SU-DHL-6 (cell line): ENCODE results near the gene PTPRE.

Experiments
- H2AFZ ChIP-seq: fragments of 200-600 bp; sonication (generic); 2 replicates; pipeline ENCODE4 v1.6.1; 2014; ENCODE audit warnings: low read depth, mild to moderate bottlenecking, moderate library complexity, mixed read lengths, antibody characterized with exemption, low read length; ENCODE audit not compliant: severe bottlenecking
- H3F3A ChIP-seq: fragments of 200-600 bp; shearing (Covaris generic); 2 replicates; pipeline ENCODE4 v1.6.0; 2016; ENCODE audit warnings: antibody characterized with exemption, mild to moderate bottlenecking; ENCODE audit not compliant: insufficient read depth
- H3K27ac ChIP-seq: fragments of 200-600 bp; sonication (generic); 2 replicates; pipeline ENCODE4 v1.5.1; 2016; ENCODE audit warnings: low read depth, mild to moderate bottlenecking, low read length, moderate library complexity, mixed read lengths
- H3K27me3 ChIP-seq: fragments of 200-600 bp; sonication (generic), shearing (Covaris generic); 2 replicates; pipeline ENCODE4 v1.6.0; 2014; ENCODE audit warnings: mild to moderate bottlenecking, low read length
- H3K36me3 ChIP-seq: fragments of 200-600 bp; sonication (generic); 2 replicates; pipeline ENCODE4 v1.6.1; 2014; ENCODE audit warnings: mild to moderate bottlenecking, low read length, mixed read lengths
- H3K4me2 ChIP-seq: fragments of 300-600, 200-600 bp; shearing (Covaris generic), sonication (generic); 2 replicates; pipeline ENCODE4 v1.6.0; 2014; ENCODE audit warnings: low read length, low read depth, mild to moderate bottlenecking; ENCODE audit not compliant: poor library complexity, severe bottlenecking
- H3K4me3 ChIP-seq: fragments of 200-600 bp; sonication (generic); 2 replicates; pipeline ENCODE4 v1.5.1; 2014; ENCODE audit warnings: antibody characterized with exemption, low read length, mild to moderate bottlenecking, mixed read lengths; ENCODE audit not compliant: insufficient read depth, poor library complexity, severe bottlenecking
- H3K79me2 ChIP-seq: fragments of 200-600 bp; sonication (generic); 2 replicates; pipeline ENCODE4 v1.6.1; 2014; ENCODE audit warnings: mild to moderate bottlenecking, low read length, moderate library complexity; ENCODE audit not compliant: insufficient read depth
- H3K9ac ChIP-seq: fragments of 200-600 bp; sonication (generic); 2 replicates; pipeline ENCODE4 v1.7.0; 2014; ENCODE audit warnings: mild to moderate bottlenecking, low read length
- H3K9me2 ChIP-seq: fragments of 200-600 bp; sonication (generic); replicated peaks from 2 replicates; pipeline ENCODE4 v1.6.1; 2014; ENCODE audit warnings: low read length; ENCODE audit not compliant: insufficient read depth
- H3K9me3 ChIP-seq: fragments of 200-600 bp; sonication (generic); 2 replicates; pipeline ENCODE4 v1.6.1; 2014; ENCODE audit warnings: low read length, mixed read lengths; ENCODE audit not compliant: insufficient read depth
- H4K20me1 ChIP-seq: fragments of 200-600 bp; sonication (generic); 2 replicates; pipeline ENCODE4 v1.6.1; 2014; ENCODE audit warnings: low read depth, mild to moderate bottlenecking, antibody characterized with exemption, low read length, moderate library complexity, mixed read lengths
- CTCF ChIP-seq: fragments of 200-600 bp; sonication (generic); IDR thresholded peaks from one replicate; pipeline ENCODE4 v1.5.1; 2017; ENCODE audit warnings: antibody characterized with exemption, mild to moderate bottlenecking, low read length, moderate library complexity; ENCODE audit not compliant: insufficient read depth, poor library complexity, severe bottlenecking
- EZH2phosphoT487 ChIP-seq: fragments of 200-600 bp; sonication (generic), shearing (Covaris generic); conservative IDR thresholded peaks from 2 replicates; pipeline ENCODE4 v1.6.1; 2018; ENCODE audit warnings: mild to moderate bottlenecking, antibody characterized with exemption, low read length, moderate library complexity, mixed read lengths

PTPRE gene

GRCh38 chr10:127903789-127904188, 3.1 kb upstream of the PTPRE start:
- Histone ChIP-seq H3K4me2 (no peak overlapping the region), H3K9me3 (no peaks in the 10 kb centered on the region), H3K27me3 (no peaks in the 10 kb centered on the region), H3K4me3 (no peak overlapping the region), H3K36me3 (no peaks in the 10 kb centered on the region), H4K20me1 (no peaks in the 10 kb centered on the region), H2AFZ (no peak overlapping the region), H3F3A (no peaks in the 10 kb centered on the region), H3K9me2 (no peaks in the 10 kb centered on the region), H3K79me2 (no peaks in the 10 kb centered on the region), H3K9ac (no peak overlapping the region), H3K27ac (no peak overlapping the region)
- TF ChIP-seq EZH2phosphoT487 (no peak), CTCF (no peak)

GRCh38 chr10:127904311-127905000, 2.4 kb upstream of the PTPRE start:
- no peak overlapping the region for H3K4me2 ChIP-seq

GRCh38 chr10:127905001-127905847, 1.7 kb upstream of the PTPRE start:
- Histone ChIP-seq H3K27me3 (no peaks in the 10 kb centered on the region), H3K79me2 (no peaks in the 10 kb centered on the region), H3K9me3 (no peaks in the 10 kb centered on the region), H3K9me2 (no peaks in the 10 kb centered on the region), H3K36me3 (no peaks in the 10 kb centered on the region), H3K4me2 (no peak overlapping the region), H2AFZ (no peak overlapping the region), H3K4me3 (no peak overlapping the region), H3K27ac (no peak overlapping the region), H4K20me1 (no peaks in the 10 kb centered on the region), H3K9ac (no peak overlapping the region), H3F3A (no peaks in the 10 kb centered on the region)
- TF ChIP-seq CTCF (no peak), EZH2phosphoT487 (no peak)

More at GRCh38 chr10:127904311-127905000, 2.4 kb upstream of the PTPRE start:
- Histone ChIP-seq H3K27me3 (no peaks in the 10 kb centered on the region), H3F3A (no peaks in the 10 kb centered on the region), H2AFZ (no peak overlapping the region), H3K9me2 (no peaks in the 10 kb centered on the region), H3K36me3 (no peaks in the 10 kb centered on the region), H3K79me2 (no peaks in the 10 kb centered on the region), H3K9me3 (no peaks in the 10 kb centered on the region), H3K9ac (no peak overlapping the region), H4K20me1 (no peaks in the 10 kb centered on the region), H3K27ac (no peak overlapping the region), H3K4me3 (no peak overlapping the region)
- TF ChIP-seq CTCF, result no peak
- TF ChIP-seq EZH2phosphoT487, result no peak
